ENCODE results near the gene PPP1R18.
"Not testable (repeated sequence)": the region's sequence is repeated elsewhere in the genome, so short reads cannot be mapped to it uniquely, and the experiment has no call there.

Gene PPP1R18

DNA sequence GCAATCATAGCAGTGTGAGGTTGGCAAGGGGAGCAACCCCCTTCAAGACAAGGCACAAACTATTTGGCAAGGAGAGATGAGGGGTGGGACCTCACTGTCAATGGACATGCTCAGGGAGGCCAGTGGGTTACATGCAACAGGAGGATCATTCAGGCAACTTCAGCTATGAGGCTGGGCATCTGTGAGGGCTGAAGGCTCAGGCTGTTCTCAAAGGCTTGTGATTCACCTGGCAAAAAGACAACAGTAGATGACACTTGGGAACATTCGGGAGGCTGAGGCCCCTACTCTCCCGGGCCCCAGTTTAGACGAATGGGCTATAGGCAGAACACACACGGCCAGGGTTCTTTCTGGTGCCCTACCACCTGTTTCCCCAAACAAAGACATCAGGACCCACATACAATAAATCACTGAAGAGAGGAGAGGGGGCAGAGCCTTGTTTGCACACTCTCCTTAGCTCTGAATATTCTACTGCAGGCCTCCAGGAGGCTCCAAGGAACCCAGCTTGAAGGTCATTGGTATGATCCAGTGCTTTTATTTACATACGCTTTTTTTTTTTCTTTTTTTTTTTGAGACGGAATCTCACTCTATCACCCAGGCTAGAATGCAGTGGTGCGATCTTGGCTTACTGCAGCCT, 41.6 kb upstream of the PPP1R18 start:
- ChIA-PET POLR2A (interaction anchor here (0.8 to 1.3 kb wide), 4 partner anchors 11 to 149 kb away, joined by 3 to 4 read pairs (median 4); partner anchors contain the start of gene MDC1), CTCF (interaction anchor here (0.6 to 4.7 kb wide), 2 partner anchors 47 to 59 kb away, joined by 3 to 88 read pairs; no protein-coding TSS in a partner anchor)
- TF ChIP-seq FOXM1 (IDR thresholded peaks at IDR 0.05; ENCODE audit: borderline replicate concordance) (no peak), NFRKB (IDR thresholded peaks at IDR 0.05) (no peak), SUZ12 (IDR thresholded peaks at IDR 0.05) (no peak), TARDBP (IDR thresholded peaks at IDR 0.05) (no peak)
- TF ChIP-seq, protein P1, sequence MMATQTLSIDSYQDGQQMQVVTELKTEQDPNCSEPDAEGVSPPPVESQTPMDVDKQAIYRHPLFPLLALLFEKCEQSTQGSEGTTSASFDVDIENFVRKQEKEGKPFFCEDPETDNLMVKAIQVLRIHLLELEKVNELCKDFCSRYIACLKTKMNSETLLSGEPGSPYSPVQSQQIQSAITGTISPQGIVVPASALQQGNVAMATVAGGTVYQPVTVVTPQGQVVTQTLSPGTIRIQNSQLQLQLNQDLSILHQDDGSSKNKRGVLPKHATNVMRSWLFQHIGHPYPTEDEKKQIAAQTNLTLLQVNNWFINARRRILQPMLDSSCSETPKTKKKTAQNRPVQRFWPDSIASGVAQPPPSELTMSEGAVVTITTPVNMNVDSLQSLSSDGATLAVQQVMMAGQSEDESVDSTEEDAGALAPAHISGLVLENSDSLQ (IDR thresholded peaks at IDR 0.05): no peak
- no peak for DNase-seq (ENCODE audit: extremely low spot score)

DNA sequence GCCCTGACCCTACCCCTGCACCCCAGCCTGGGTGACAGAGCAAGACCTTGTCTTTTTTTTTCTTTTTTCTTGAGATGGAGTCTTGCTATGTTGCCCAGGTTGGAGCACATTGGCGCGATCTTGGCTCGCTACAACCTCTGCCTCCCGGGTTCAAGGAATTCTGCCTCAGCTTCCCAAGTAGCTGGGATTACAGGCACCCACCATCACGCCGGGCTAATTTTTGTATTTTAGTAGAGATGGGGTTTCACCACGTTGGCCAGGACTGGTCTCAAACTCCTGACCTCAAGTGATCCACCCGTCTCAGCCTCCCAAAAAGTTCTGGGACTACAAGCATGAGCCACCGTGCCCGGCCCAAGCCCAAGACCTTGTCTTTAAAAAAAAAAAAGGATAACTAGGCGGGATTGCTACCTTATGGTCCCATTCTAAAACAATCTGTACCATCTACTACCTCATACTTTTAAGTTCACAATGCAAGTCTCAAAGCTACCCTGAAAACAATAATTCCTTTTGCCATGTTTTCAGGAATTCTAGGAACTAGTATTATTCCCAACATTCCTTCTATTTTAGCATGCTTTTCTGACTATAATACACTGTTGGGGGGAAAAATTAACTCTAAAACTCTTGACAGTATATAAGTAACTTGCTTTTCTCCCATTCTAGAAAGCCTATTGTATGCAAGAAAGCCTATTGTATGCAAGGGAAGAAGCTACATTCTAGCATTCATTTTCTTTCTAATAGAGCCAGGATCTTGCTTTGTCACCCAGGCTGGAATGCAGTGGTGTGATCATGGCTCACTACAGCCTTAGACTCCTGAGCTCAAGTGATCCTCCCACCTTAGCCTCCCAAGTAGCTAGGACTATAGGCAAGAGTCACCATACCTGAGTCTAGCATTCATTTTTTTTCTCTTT, 40.3 kb upstream of the PPP1R18 start:
- DNase-seq (ENCODE audit: extremely low spot score): no peak
- TF ChIP-seq NFRKB (IDR thresholded peaks at IDR 0.05): no peak
- no peak for TF ChIP-seq HDGF (IDR thresholded peaks at IDR 0.05; ENCODE audit: borderline replicate concordance)
- TF ChIP-seq ZNF384 (IDR thresholded peaks at IDR 0.05): no peak
- TF ChIP-seq FOXK2 (IDR thresholded peaks at IDR 0.05): no peak
- no peak for TF ChIP-seq ARNT (IDR thresholded peaks at IDR 0.05)
- no peak for TF ChIP-seq FOXM1 (IDR thresholded peaks at IDR 0.05; ENCODE audit: borderline replicate concordance)
- no peak for TF ChIP-seq FOXA1 (IDR thresholded peaks at IDR 0.05)
- TF ChIP-seq SP1 (IDR thresholded peaks at IDR 0.05): no peak
- ChIA-PET CTCF (interaction anchor here (1.9 kb wide), 1 partner anchor 48 kb away, joined by 12 read pairs; no protein-coding TSS in a partner anchor), POLR2A (interaction anchor here (0.6 to 1.3 kb wide), 8 partner anchors 8 to 114 kb away, joined by 3 to 6 read pairs (median 4); partner anchors contain the start of genes DHX16 and MDC1)

DNA sequence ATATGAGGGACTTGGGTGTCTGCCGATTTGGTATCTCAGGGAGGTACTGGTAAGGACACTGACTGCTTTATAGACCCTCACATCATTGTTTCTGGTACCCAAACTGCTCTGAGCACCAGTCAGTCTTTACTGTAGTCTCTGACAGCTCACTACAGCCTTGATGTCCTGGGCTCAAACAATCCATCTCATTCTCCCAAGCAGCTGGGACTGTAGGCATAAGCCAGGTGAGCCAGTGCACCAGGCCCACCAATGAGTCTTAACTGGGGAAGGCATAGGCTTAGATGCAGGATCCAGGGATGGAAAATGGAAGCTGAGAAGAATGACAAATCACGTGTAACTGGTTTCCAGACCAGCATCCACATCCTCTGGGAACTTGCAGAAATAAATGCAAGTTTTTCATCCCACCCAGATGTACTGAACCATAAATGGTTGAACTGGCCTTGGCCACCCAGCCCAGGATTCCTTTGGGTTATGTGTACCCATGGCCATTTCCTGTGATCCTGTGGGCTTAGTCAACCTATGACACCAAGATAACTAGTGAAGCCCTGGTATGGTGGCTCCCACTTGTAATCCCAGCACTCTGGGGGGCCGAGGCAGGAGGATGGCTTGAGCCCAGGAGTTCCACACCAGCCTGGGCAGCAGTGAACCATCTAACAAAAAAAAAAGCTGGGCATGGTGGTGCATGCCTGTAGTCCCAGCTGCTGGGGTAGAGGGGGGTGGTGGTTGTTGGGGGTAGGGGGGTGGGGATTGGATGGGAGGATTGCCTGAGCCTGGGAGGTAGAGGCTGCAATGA, 39.5 kb upstream of the PPP1R18 start:
- DNase-seq (ENCODE audit: extremely low spot score): no peak
- CTCF ChIA-PET: interaction anchor here (1.9 kb wide), 1 partner anchor 47 kb away, joined by 12 read pairs; no protein-coding TSS in a partner anchor
- TF ChIP-seq FOXM1 (IDR thresholded peaks at IDR 0.05; ENCODE audit: borderline replicate concordance) (no peak), L3MBTL2 (conservative IDR thresholded peaks at IDR 0.05) (no peak), FOXA1 (IDR thresholded peaks at IDR 0.05) (no peak)
- POLR2A ChIA-PET: interaction anchor here (0.6 to 1.5 kb wide), 5 partner anchors 9 to 113 kb away, joined by 3 to 6 read pairs (median 4); partner anchors contain the start of genes DHX16 and MDC1

DNA sequence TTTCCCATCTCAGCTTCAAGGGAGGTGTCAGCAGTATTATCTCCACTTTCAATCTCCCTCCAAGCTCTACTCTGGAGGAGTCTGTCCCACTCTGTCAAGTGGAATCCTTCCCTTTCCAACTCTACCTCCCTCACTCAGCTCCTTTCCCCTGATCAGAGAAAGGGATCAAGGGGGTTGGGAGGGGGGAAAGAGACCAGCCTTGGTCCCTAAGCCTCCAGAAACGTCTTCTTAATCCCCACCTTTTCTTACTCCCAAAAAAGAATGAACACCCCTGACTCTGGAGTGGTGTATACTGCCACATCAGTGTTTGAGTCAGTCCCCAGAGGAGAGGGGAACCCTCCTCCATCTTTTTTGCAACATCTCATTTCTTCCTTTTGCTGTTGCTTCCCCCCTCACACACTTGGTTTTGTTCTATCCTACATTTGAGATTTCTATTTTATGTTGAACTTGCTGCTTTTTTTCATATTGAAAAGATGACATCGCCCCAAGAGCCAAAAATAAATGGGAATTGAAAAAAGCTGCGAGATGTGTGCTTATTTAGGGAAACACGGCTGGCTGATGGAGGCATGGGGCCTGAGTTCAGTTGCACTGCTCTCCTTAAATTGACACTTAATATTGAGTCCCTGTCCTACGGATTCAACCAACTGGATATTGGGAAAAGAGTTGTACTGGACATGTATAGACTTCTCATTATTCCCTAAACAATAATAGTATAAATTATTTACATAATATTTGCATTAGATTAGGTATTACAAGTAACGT, 38.6 kb upstream of the PPP1R18 start:
- TF ChIP-seq ELF4 (IDR thresholded peaks at IDR 0.05) (no peak), LEF1 (IDR thresholded peaks at IDR 0.05; ENCODE audit: borderline replicate concordance) (no peak), TARDBP (IDR thresholded peaks at IDR 0.05) (no peak), SUZ12 (IDR thresholded peaks at IDR 0.05) (no peak), NFRKB (IDR thresholded peaks at IDR 0.05) (no peak), BHLHE40 (IDR thresholded peaks at IDR 0.05; ENCODE audit: borderline replicate concordance) (no peak), L3MBTL2 (conservative IDR thresholded peaks at IDR 0.05) (no peak)
- DNase-seq (ENCODE audit: extremely low spot score): no peak
- CTCF ChIA-PET: interaction anchor here (1.2 kb wide), 1 partner anchor 348 kb away, joined by 4 read pairs; no protein-coding TSS in a partner anchor
- POLR2A ChIA-PET: interaction anchor here (1.2 to 1.5 kb wide), 3 partner anchors 8 to 46 kb away, joined by 4 to 6 read pairs (median 5); partner anchors contain the start of gene MDC1

DNA sequence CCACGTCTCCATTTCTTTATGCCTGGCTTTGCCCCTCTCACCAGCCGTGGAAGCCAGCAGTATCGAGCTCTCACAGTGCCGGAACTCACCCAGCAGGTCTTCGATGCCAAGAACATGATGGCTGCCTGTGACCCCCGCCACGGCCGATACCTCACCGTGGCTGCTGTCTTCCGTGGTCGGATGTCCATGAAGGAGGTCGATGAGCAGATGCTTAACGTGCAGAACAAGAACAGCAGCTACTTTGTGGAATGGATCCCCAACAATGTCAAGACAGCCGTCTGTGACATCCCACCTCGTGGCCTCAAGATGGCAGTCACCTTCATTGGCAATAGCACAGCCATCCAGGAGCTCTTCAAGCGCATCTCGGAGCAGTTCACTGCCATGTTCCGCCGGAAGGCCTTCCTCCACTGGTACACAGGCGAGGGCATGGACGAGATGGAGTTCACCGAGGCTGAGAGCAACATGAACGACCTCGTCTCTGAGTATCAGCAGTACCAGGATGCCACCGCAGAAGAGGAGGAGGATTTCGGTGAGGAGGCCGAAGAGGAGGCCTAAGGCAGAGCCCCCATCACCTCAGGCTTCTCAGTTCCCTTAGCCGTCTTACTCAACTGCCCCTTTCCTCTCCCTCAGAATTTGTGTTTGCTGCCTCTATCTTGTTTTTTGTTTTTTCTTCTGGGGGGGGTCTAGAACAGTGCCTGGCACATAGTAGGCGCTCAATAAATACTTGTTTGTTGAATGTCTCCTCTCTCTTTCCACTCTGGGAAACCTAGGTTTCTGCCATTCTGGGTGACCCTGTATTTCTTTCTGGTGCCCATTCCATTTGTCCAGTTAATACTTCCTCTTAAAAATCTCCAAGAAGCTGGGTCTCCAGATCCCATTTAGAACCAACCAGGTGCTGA, 37.6 kb upstream of the PPP1R18 start:
- POLR2A ChIA-PET: interaction anchor here (1.3 to 3.8 kb wide), 4 partner anchors 14 to 45 kb away, joined by 3 to 57 read pairs (median 4); partner anchors contain the start of gene NRM
- DNase-seq (ENCODE audit: extremely low spot score): not testable (repeated sequence)
- CTCF ChIA-PET: interaction anchor here (1.2 to 3.7 kb wide), 2 partner anchors 43 to 349 kb away, joined by 4 to 33 read pairs; no protein-coding TSS in a partner anchor

DNA sequence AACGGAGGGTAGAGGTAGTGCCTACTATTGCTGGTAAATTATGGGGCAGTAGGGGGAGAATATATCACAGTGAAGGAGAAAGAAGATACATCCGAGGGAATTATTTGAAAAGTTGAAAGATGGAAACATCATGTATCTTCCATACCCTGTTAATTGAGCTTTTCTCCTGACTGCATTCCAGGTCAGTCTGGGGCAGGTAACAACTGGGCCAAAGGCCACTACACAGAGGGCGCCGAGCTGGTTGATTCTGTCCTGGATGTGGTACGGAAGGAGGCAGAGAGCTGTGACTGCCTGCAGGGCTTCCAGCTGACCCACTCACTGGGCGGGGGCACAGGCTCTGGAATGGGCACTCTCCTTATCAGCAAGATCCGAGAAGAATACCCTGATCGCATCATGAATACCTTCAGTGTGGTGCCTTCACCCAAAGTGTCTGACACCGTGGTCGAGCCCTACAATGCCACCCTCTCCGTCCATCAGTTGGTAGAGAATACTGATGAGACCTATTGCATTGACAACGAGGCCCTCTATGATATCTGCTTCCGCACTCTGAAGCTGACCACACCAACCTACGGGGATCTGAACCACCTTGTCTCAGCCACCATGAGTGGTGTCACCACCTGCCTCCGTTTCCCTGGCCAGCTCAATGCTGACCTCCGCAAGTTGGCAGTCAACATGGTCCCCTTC, 36.9 kb upstream of the PPP1R18 start:
- DNase-seq (ENCODE audit: extremely low spot score): not testable (repeated sequence)
- ChIA-PET POLR2A (interaction anchor here (1.2 to 3.8 kb wide), 6 partner anchors 11 to 51 kb away, joined by 3 to 57 read pairs (median 8); partner anchors contain the start of genes DHX16 and NRM), CTCF (interaction anchor here (0.6 to 3.7 kb wide), 9 partner anchors 8 to 65 kb away, joined by 3 to 33 read pairs (median 4); partner anchors contain the start of gene DHX16)

All from HEK293T (cell line).